HTR-8/SVneo (cell line): ENCODE data around the gene KANSL1.
"Not testable (repeated sequence)": the region's sequence is repeated elsewhere in the genome, so short reads cannot be mapped to it uniquely, and the experiment has no call there.

Experiments
- DNase-seq: peaks from one replicate; pipeline ENCODE4 v3.0.0; 2011; ENCODE audit warnings: low spot score, mixed read lengths; ENCODE audit not compliant: insufficient read length
- FAIRE-seq: peaks from 2 replicates; lab custom pipeline; 2011; peaks lifted over from hg19 to GRCh38; lab: Jason Lieb, UNC

KANSL1 gene

GRCh38 chr17:46121165-46121764 lies 72.0 kb downstream of the KANSL1 start:
- FAIRE-seq (no peak), DNase-seq (no peak)

DNA sequence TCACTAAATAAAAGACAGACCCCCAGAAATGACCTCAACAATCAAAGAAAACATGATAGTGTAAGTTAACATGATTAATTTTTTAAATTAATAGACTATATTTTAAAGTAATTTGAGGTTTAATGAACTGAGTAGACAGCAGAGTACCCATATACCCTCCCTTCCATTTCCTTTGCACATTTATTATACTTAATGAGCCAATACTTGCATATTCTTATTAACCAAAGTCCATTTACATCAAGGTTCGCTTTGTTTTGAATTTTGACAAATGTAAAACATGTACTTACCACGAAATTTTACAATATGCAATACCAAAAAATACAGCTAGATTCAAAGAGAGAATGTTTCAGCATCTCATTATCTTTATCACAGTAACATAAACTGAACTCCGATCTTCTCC lies 72.7 kb downstream of the KANSL1 start:
- FAIRE-seq, result no peak
- no peak for DNase-seq

- FAIRE-seq, result no peak
- no peak for DNase-seq
These were observed 73.2 kb downstream of the KANSL1 start for GRCh38 chr17:46120078-46120477.

DNA sequence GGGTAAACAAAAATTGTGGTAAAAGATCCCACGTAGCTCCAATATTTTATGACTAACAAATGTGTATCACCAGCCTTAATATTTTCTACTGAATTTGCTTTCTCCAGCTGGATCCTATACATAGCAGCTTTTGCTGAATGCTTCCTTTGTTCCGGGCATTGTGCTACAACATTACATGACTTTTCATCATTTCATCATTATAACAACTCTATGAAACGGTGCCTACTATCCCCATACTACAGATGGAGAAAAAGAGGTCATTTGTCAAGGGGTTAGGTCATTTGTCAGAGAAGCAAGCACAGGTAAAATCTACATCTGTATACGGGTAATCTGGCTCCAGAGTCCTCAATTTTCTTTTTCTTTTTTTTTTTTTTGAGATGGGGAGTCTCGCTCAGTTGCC lies 74.3 kb downstream of the KANSL1 start:
- DNase-seq (no peak), FAIRE-seq (no peak)

DNA sequence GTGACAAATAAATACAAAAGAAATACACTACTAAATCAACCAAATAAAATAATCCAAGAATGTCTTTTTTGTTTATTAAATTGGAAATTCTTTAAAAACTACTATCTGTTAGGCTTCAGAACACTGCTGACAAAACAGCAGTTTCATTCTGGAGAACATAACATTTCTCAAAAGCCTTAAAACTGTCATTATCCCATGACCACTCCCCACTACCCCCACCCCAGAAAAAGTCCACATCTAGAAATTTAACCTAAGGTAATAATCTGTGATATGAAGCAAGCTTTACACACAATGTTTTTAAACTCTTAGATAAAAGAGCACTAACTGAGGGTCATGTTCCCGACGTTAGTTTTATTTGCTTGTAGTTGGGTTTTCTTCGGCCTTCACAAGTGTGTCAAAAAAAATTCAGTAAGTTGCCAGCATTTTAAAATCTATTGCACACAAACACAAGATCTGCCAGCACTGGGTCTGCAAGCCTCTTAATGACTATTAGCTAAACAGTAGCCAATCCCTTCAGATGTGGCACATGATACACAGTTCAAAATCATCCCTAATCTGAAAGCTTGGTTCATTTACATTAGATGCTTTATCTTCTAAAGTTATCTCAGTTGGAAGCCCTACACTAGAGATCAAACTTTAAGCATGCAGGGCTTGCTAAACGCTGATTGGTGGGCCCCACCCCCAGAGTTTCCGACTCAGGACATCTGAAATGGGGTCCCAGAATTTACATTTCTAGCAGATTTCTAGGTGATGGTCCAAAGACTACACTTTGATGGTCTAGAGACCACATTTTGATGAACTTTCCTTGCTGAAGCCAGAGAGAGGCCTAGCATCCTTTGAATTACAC lies 75.2 kb downstream of the KANSL1 start:
- no peak for FAIRE-seq
- no peak for DNase-seq

GRCh38 chr17:46117117-46117516 lies 76.1 kb downstream of the KANSL1 start:
- DNase-seq (no peak), FAIRE-seq (no peak)

DNA sequence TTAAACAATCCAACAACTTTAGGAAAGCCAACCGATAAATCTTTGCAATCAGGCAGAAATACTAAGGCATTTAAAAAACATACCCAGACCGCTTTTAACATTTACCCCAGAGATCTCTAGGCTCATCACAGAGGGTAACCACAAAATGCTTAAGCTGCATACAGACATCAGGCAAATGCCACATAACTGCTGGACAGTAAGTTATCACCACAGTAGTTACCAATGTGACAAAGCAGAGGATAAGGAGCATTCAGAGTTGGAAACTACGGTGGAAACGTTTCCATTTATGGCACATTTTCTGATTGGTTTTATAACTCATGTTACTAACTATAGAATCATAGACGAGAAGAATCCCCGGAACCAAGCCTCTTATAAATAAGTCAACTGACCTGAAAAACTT lies 77.5 kb downstream of the KANSL1 start:
- DNase-seq (no peak), FAIRE-seq (peak; percentile 23)

DNA sequence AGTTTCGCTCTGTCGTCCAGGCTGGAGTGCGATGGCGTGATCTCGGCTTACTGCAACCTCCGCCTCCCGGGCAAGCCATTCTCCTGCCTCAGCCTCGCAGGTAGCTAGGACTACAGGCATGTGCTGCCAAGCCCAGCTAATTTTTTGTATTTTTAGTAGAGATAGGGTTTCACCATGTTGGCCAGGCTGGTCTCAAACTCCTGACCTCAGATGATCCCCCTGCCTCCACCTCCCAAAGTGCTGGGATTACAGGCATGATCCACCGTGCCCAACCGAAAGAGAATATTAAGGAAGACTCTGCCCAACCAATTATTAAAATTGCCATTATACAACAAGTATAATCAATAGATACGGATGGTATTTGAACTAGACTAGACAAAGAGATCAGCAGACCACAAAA lies 82.0 kb downstream of the KANSL1 start:
- not testable (repeated sequence) for FAIRE-seq, DNase-seq

DNA sequence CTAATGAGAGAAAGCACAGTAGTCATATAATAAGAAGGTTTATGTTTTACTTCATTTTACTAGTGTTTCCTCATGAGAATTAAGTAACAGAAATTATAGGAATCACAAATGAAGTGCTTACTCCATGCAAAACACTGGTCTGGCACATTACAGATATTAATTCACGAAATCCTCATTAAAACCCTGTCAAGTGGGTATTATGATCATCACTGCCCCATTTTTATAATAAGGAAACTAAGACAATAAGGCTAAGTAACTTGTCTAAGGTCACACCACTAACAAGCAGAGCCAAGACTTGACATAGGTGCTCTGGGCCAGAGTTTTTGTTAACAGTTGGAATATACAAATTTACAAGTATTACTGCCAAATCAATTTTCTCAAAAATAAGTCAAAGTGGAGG lies 83.0 kb downstream of the KANSL1 start:
- DNase-seq, result no peak
- FAIRE-seq, result no peak

DNA sequence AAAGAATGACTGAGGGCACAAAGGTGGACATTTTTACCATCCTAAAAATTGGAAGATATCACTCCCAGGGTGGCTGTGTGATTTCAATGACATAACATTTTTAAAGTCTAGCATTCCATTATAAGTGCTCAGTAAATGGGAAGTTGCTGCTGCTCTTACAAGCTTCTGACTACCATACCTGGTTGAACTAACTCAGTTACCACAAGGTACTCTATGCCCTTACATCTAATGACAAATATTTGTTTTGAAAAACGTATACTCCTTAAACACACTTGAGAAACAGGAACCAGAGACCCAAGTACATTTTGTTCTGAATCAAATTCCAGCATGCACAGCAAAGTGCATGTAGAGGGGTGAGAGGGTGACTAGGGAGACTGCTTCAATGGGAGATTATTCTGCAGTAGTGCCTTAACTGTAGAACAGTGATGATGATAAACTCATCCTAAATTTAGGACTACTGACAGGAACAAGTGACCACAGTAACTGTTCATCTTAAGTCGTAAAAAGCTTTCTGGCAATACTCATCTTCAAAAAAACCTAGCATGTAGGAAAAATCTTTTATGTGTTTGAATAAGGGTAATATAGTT lies 83.5 kb downstream of the KANSL1 start:
- no peak for DNase-seq
- no peak for FAIRE-seq

DNA sequence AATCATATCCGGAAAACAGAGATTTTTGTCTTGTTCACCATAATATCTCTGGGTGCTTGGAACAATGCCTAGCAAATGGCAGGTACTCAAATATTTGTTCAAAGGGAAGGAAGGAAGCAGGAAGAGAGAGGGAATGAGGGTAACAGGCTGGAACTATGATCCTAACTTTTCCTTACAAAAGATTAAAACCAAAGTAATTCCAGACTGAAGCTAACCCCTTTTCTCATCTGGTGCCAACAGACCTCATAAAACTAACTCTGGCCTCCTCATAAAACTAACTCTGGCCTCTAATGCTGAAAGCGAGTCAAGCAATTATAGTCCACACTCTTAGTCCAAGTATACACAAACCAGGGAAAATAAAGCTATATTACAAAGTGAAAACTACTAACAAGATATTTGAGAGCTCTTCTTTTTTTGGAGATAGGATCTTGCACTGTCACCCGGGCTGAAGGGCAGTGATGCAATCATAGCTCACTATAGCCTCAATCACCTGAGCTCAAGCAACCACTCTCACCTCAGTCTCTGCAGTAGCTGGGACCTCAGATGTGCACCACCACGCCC lies 84.6 kb downstream of the KANSL1 start:
- no peak for FAIRE-seq
- DNase-seq, result no peak

DNA sequence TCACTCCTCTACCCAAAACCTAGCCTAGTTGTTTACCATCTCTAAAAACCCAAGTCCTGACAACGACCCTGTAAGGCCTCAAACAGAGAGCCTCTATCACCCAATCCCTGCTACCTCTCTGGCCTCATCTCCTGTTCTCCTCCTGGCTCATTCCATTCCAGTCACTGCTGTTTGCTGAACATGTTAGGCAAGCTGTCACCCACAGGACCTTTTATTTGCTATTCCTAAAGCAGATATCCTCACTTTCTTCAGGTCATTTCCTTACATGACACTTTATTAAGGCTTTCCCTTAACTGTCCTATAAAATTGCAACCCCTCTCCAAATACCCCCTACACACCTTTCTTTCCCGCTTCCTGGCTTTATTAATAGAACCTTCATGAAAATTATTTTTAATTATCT lies 85.1 kb downstream of the KANSL1 start:
- FAIRE-seq (peak; percentile 57), DNase-seq (no peak)

DNA sequence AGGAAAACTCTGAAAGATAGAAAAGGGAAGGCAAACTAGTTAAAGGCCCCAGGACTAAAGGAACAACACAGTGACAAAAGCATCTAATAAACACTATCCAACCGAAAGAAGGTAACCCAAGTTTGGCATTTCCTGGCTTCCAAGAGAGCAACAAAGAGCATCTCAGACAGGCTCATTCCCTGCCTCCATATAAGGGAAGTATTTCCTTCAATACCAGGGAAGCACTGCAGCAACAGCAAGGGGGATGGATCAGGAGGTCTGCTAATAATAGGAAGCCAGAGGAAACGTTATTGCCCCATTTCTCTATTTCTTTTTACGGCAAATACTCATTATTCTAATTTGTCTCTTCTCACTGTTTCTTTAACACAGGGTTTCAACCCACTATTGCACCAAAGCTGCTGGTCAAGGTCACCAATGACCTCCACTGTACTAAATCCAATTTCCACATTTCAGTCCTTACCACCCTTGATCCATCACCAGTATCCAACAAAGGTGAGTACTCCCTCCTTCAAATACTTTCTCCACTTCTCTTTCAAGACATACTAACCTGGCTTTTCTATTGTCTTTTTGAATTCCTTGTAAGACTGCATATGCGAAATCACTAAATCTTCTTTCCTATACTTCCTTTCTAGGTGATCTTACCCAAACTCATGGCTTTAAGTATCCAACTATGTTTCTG lies 86.1 kb downstream of the KANSL1 start:
- peak; percentile 26 for FAIRE-seq
- DNase-seq, result no peak

DNA sequence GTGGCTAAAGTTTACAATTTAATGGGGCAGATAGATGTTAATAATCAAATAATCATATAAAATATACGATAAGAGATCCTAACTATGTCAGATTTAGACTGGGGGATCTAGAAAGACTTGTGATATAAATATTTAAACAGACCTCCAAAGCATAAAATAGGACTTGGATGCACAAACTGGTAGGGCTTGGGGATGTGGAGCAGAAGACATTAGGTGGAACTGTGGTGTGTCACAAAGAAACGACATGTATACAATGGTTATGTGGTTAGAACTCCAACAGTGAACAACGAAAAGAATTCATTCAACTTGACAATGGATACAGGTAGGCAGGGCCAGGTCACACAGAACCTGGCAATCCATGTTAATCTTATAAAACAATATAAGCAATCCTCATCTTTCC lies 90.4 kb downstream of the KANSL1 start:
- DNase-seq, result not testable (repeated sequence)
- FAIRE-seq, result peak; percentile 40

- FAIRE-seq, DNase-seq: not testable (repeated sequence)
These were observed 91.2 kb downstream of the KANSL1 start for GRCh38 chr17:46101785-46102617.

GRCh38 chr17:46100590-46100989 lies 92.6 kb downstream of the KANSL1 start:
- DNase-seq (no peak), FAIRE-seq (no peak)

DNA sequence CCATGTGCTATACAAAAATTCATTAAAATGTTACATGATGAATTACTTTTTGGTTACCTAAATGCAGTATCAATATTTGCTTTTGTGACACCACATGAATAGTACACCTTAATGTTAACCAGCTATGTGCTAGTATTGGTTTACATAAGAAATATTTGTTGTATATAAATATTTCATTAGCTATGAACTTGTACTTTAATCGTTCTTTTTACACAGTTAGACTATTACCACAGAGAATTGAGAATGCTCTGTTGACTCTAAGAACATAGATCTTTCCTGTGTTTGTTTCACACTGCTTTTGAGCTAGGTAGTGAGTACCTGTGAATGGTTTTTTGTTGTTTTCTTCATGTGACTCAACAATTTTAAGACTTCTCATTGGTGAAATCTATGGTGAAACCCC lies 93.4 kb downstream of the KANSL1 start:
- FAIRE-seq (no peak), DNase-seq (no peak)

DNA sequence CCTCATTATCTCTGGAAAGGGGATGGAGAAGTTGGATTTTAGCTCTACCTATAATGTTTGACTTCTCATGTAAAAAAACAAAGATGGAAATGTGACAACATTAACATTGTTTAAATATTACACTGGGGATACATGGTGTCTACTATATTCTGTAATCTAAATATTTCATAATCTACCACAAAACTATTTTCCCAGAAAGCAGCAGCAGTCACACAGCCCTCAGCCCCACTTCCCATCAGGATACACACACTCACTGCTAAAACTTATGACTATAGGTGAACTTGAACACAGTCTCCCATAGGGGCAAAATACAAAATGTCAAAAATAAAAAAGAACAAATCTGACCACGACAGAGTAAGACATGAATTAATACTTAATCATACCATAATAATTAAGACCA lies 95.7 kb downstream of the KANSL1 start:
- FAIRE-seq (no peak), DNase-seq (no peak)

GRCh38 chr17:46092991-46093390 lies 100.2 kb downstream of the KANSL1 start:
- FAIRE-seq (no peak), DNase-seq (no peak)

- FAIRE-seq, result no peak
- no peak for DNase-seq
These were observed 102.4 kb downstream of the KANSL1 start for GRCh38 chr17:46090871-46091270.
